ENCODE results near the gene COX20.

Gene COX20

GRCh38 chr1:244868484-244869363, 33.3 kb downstream of the COX20 start:
- DNase-seq (ENCODE audit: insufficient read length, low spot score) (no peak), FAIRE-seq (no peak)

- no peak for FAIRE-seq
- DNase-seq (ENCODE audit: insufficient read length, low spot score): no peak
These were observed 33.9 kb downstream of the COX20 start for GRCh38 chr1:244869364-244869827.

- FAIRE-seq: no peak
- no peak for DNase-seq (ENCODE audit: insufficient read length, low spot score)
These were observed 34.5 kb downstream of the COX20 start for GRCh38 chr1:244869950-244870349.

GRCh38 chr1:244874974-244875579, 39.6 kb downstream of the COX20 start:
- DNase-seq (ENCODE audit: insufficient read length, low spot score): no peak
- no peak for FAIRE-seq

GRCh38 chr1:244876228-244876910, 40.9 kb downstream of the COX20 start:
- DNase-seq (ENCODE audit: insufficient read length, low spot score) (no peak), FAIRE-seq (no peak)

- no peak for FAIRE-seq
- no peak for DNase-seq (ENCODE audit: insufficient read length, low spot score)
These were observed 43.2 kb downstream of the COX20 start for GRCh38 chr1:244878681-244879080.

- no peak for FAIRE-seq
- DNase-seq (ENCODE audit: insufficient read length, low spot score): no peak
These were observed 46.3 kb downstream of the COX20 start for GRCh38 chr1:244881552-244882280.

GRCh38 chr1:244887281-244887680, 51.8 kb downstream of the COX20 start:
- no peak for FAIRE-seq
- no peak for DNase-seq (ENCODE audit: insufficient read length, low spot score)

- FAIRE-seq (no peak), DNase-seq (ENCODE audit: insufficient read length, low spot score) (no peak)
These were observed 58.4 kb downstream of the COX20 start for GRCh38 chr1:244893836-244894235.
